Natural killer cell (primary cell): Measurements from ENCODE around the gene KCNJ16. TPM values are rescaled to one million over a fixed set of nuclear protein-coding genes. Genes with fewer than 3 reads are reported as not detected.

Experiments used
- ATAC-seq, 3 donors: fragments of 150-1000 bp in 2 of 3; fragments of 200-7000 bp in 1 of 3; cut with Tn5 transposase; 1 replicate in 1 of 3; 2 replicates in 2 of 3; pipeline ENCODE4 v1.10.0; 2021; ENCODE audit warnings: mild to moderate bottlenecking in 2 of 3, moderate library complexity in 2 of 3
- DNase-seq, 2 donors: peaks; one replicate each; pipeline versions ENCODE4 v3.0.0 to v3.0.0-alpha.2; 2013 to 2021; ENCODE audit warnings: mixed read lengths in 1 of 2
- H3K27ac ChIP-seq: one replicate; pipeline ENCODE4 v1.5.1; 2013; ENCODE audit warnings: mild to moderate bottlenecking, low read length
- H3K27me3 ChIP-seq: one replicate; pipeline ENCODE4 v1.6.1; 2013; ENCODE audit warnings: low read length; ENCODE audit not compliant: control insufficient read depth, insufficient read depth
- H3K36me3 ChIP-seq: one replicate; pipeline ENCODE4 v1.6.1; 2013; ENCODE audit warnings: low read length; ENCODE audit not compliant: control insufficient read depth, insufficient read depth
- H3K4me1 ChIP-seq: one replicate; pipeline ENCODE4 v1.6.1; 2013; ENCODE audit warnings: low read length; ENCODE audit not compliant: control insufficient read depth, insufficient read depth
- H3K4me3 ChIP-seq: one replicate; pipeline ENCODE4 v1.5.1; 2013; ENCODE audit warnings: low read length
- H3K9me3 ChIP-seq: one replicate; pipeline ENCODE4 v1.6.1; 2013; ENCODE audit warnings: low read length; ENCODE audit not compliant: control insufficient read depth, insufficient read depth
- H3K27ac Mint-ChIP-seq, 2 donors: one replicate each; pipeline ENCODE4 v1.8.0; 2022; ENCODE audit warnings: mild to moderate bottlenecking in 2 of 2, mixed read lengths in 2 of 2, moderate library complexity in 1 of 2
- H3K27me3 Mint-ChIP-seq, 2 donors: one replicate each; pipeline ENCODE4 v1.8.0; 2022; ENCODE audit warnings: low read depth in 2 of 2, mixed read lengths in 2 of 2
- H3K36me3 Mint-ChIP-seq: one replicate; pipeline ENCODE4 v1.8.0; 2022; ENCODE audit warnings: mixed read lengths
- H3K4me1 Mint-ChIP-seq, 2 donors: one replicate each; pipeline ENCODE4 v1.8.0; 2022; ENCODE audit warnings: mixed read lengths in 2 of 2
- H3K4me3 Mint-ChIP-seq: one replicate; pipeline ENCODE4 v1.8.0; 2022; ENCODE audit warnings: mild to moderate bottlenecking, moderate library complexity, mixed read lengths
- H3K9me3 Mint-ChIP-seq, 2 donors: one replicate each; pipeline ENCODE4 v1.8.0; 2022; ENCODE audit warnings: mixed read lengths in 2 of 2
- CTCF ChIP-seq: fragments of 200-600 bp; IDR thresholded peaks from one replicate; pipeline ENCODE4 v1.8.0; 2022; ENCODE audit warnings: antibody characterized with exemption
- WGBS: methylation state at CpG from one replicate; pipeline ENCODE4 v1.1.7; 2013; ENCODE audit warnings: missing lambda C conversion rate; ENCODE audit not compliant: insufficient coverage; 5-methylcytosine and 5-hydroxymethylcytosine counted together
- intact Hi-C: fragments of 100-400 bp; cut with micrococcal nuclease; formaldehyde crosslinking; loops from one replicate; pipeline ENCODE4 v1.14.2; 2022
- total RNA-seq, 4 donors: library from RNA; stranded (reverse); fragments of 120-200 nt in 1 of 4; gene quantifications; one replicate each; pipeline versions ENCODE4 v1.2.3 to v1.2.4, GENCODE V29; 2013 to 2022

The KCNJ16 gene
- total RNA-seq, 3 donors from 2014 or later (not counting 1 experiment from before 2014, with no cell fraction given) = not detected

- H3K27me3 ChIP-seq = no peaks in the 10 kb centered on the region
- no peak overlapping the region for H3K27ac Mint-ChIP-seq
- H3K4me1 ChIP-seq = no peaks in the 10 kb centered on the region
- ATAC-seq = no peak
- intact Hi-C loops = no loop called here
- no peak overlapping the region for H3K4me3 Mint-ChIP-seq
- no peak for DNase-seq
- no peaks in the 10 kb centered on the region for H3K36me3 Mint-ChIP-seq
- H3K27me3 Mint-ChIP-seq = peaks cover 0 to 3% of the 10 kb centered on the region in 2 donors
- WGBS = no CpG with 5 or more reads among the region's 2 CpGs
- H3K27ac ChIP-seq = no peak overlapping the region
- H3K36me3 ChIP-seq = no peaks in the 10 kb centered on the region
- H3K4me1 Mint-ChIP-seq = no peaks in the 10 kb centered on the region
- H3K9me3 ChIP-seq = no peaks in the 10 kb centered on the region
- H3K4me3 ChIP-seq = no peak overlapping the region
- no peaks in the 10 kb centered on the region for H3K9me3 Mint-ChIP-seq
- TF ChIP-seq CTCF = no peak
Observed at GRCh38 chr17:70159980-70160379, 85.0 kb downstream of the KCNJ16 start.

GRCh38 chr17:70161519-70161918 is 86.5 kb downstream of the KCNJ16 start:
- DNase-seq (no peak), ATAC-seq (no peak)
- Histone ChIP-seq H3K27ac (no peak overlapping the region), H3K9me3 (no peaks in the 10 kb centered on the region), H3K4me3 (no peak overlapping the region), H3K36me3 (no peaks in the 10 kb centered on the region), H3K4me1 (no peaks in the 10 kb centered on the region), H3K27me3 (no peaks in the 10 kb centered on the region)
- Mint-ChIP-seq H3K27me3 (peaks cover 7 to 12% of the 10 kb centered on the region in 2 donors), H3K9me3 (no peaks in the 10 kb centered on the region), H3K4me3 (no peak overlapping the region), H3K4me1 (no peaks in the 10 kb centered on the region), H3K27ac (no peak overlapping the region), H3K36me3 (no peaks in the 10 kb centered on the region)
- intact Hi-C loops = no loop called here
- 80% methylated on average over 1 of the region's 1 CpG for WGBS
- TF ChIP-seq CTCF = no peak

- no peak overlapping the region for H3K27ac Mint-ChIP-seq
- H3K4me1 Mint-ChIP-seq = peaks cover 9 to 13% of the 10 kb centered on the region in 2 donors
- Histone ChIP-seq H3K27ac (no peak overlapping the region), H3K4me3 (no peak overlapping the region), H3K36me3 (no peaks in the 10 kb centered on the region), H3K27me3 (peaks cover 11% of the 10 kb centered on the region), H3K4me1 (peaks cover 17% of the 10 kb centered on the region), H3K9me3 (peaks cover 2% of the 10 kb centered on the region)
- H3K27me3 Mint-ChIP-seq = peaks cover 31 to 41% of the 10 kb centered on the region in 2 donors
- no peak for DNase-seq
- intact Hi-C loops = no loop called here
- no peak for TF ChIP-seq CTCF
- H3K36me3 Mint-ChIP-seq = no peaks in the 10 kb centered on the region
- 89% methylated on average over 2 of the region's 2 CpGs for WGBS
- no peak overlapping the region for H3K4me3 Mint-ChIP-seq
- no peaks in the 10 kb centered on the region for H3K9me3 Mint-ChIP-seq
- ATAC-seq = no peak
Observed at GRCh38 chr17:70165383-70165782, 90.4 kb downstream of the KCNJ16 start.

- no peak overlapping the region for H3K4me3 ChIP-seq
- H3K9me3 Mint-ChIP-seq = no peaks in the 10 kb centered on the region
- 96% methylated on average over 4 of the region's 4 CpGs for WGBS
- no peak overlapping the region for H3K27ac ChIP-seq
- H3K27me3 Mint-ChIP-seq = peaks cover 36 to 54% of the 10 kb centered on the region in 2 donors
- no peak for TF ChIP-seq CTCF
- peaks cover 17% of the 10 kb centered on the region for H3K4me1 ChIP-seq
- H3K36me3 ChIP-seq = no peaks in the 10 kb centered on the region
- H3K9me3 ChIP-seq = peaks cover 2% of the 10 kb centered on the region
- H3K4me3 Mint-ChIP-seq = no peak overlapping the region
- no peaks in the 10 kb centered on the region for H3K36me3 Mint-ChIP-seq
- intact Hi-C loops = no loop called here
- DNase-seq = no peak
- H3K27me3 ChIP-seq = peaks cover 11% of the 10 kb centered on the region
- no peak for ATAC-seq
- peaks cover 9 to 13% of the 10 kb centered on the region in 2 donors for H3K4me1 Mint-ChIP-seq
- H3K27ac Mint-ChIP-seq = no peak overlapping the region
Observed at GRCh38 chr17:70166615-70167014, 91.6 kb downstream of the KCNJ16 start.
